Measurements from ENCODE around the gene GDF2. TPM values are rescaled to one million over a fixed set of nuclear protein-coding genes. Genes with fewer than 3 reads are reported as not detected.

The GDF2 gene
- total RNA-seq, 1 donor from 2014 or later = 7.2 TPM

- ATAC-seq (peak; percentile 11), DNase-seq (ENCODE audit: low spot score) (no peak)
These were observed 10.9 kb upstream of the GDF2 start for GRCh38 chr10:47311193-47311931.

GRCh38 chr10:47311932-47312662 lies 10.2 kb upstream of the GDF2 start:
- peak; percentile 97 for ATAC-seq
- DNase-seq (ENCODE audit: low spot score) = peak; percentile 76

GRCh38 chr10:47312663-47312995 lies 9.6 kb upstream of the GDF2 start:
- ATAC-seq (no peak), DNase-seq (ENCODE audit: low spot score) (no peak)

DNA sequence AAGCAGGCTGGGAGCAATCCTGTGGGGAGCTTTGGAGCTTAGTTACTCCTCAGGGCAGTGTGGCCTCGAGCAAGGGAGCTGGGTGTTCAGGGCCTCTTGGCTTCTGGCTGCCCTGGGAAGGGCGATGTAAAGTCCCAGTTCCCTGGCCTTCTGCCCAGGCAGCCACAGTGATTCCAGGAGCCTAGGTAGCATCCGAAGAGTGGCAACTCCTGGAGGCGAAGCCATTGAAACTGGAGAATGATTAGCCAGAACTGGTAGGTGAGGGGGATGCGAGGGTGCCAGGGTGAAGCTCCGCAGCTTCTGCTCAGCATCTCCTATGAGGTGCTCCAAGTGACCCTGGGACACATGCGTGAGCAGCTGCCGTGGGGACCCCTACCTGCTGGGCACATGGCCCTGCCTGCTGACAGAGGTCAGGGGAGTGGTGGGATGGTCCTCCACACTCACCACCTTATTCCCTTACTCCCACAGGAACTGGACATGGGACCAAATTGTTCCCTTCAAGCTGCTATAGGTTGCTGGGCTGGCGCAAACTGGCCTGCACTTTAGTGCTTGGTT lies 7.8 kb upstream of the GDF2 start:
- ATAC-seq = no peak
- no peak for DNase-seq (ENCODE audit: low spot score)

DNA sequence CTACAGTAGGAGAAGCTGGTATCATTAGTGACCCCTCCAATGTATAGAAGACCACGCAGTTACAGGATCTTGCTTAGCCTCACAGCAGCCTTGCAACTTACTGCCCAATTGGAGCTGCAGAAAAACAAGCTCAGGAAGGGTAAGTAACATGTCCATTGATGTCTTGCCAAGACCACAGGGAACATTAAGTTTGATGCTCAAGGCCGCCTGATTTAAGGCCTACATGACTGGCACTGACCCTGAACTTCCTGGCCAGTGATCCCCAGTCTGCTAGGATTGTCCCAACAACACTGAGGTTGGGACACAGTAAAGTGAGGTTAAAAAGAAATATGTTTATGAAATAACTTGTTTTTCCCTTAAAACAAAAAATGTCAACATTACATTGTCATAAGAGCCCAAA lies 6.8 kb upstream of the GDF2 start:
- DNase-seq (ENCODE audit: low spot score) (no peak), ATAC-seq (no peak)

DNA sequence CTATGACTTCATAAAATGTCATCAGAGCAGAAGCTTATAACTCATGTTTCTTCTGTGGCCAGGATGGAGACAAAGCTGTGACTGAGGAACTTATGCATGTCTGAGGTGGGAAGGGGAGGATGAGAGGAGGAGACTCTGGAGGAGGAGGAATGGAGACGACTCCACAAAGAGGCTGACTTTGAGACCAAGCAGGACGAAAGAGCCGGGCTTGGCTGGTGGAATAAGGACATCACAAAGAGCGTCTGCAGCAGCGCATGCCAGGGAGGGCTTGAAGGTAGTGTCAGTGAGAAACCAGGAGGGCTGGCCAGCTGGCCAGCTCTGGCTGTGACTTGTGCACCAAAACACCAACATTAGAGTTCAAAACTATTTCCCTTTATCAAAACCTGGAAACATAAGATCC lies 6.1 kb upstream of the GDF2 start:
- DNase-seq (ENCODE audit: low spot score) (no peak), ATAC-seq (no peak)

DNA sequence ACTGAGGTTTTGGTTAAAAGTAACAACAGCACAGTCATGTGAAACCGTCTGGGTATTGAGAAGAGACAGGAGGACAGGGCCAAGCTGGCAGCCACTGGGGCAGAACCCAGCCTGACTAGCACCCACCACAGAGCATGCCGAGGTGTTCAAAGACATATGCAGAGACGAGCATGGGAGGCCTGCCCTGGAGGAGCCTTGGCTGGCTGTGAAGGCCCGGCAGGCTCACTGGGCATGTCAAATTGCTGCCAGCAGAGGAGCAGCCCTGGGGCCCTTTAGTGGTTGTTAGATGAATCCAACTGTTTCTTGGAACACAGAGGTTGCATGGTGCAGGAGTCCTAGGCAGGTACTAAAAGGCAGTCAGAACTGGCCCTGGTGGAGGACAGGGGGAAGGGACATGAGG lies 5.0 kb upstream of the GDF2 start:
- no peak for ATAC-seq
- DNase-seq (ENCODE audit: low spot score) = no peak

DNA sequence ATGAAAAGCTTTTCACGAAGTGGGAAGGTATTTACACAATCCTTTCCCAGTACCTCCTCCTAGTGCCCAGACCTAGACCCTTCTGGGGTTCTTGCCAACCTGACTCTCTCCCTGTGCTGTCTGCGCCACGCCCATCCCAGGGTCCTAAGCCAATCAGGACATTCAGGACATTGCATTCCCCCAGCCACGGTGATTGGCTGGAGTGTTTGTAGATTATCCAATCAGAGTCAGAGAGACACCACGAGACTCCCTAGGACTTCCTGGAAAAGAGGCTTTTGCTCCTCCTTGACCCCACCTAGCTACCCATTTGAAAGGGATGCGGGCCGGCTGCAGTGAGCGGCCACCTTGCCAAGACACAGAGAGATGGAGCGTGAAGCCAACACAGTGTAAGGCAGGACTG lies 3.5 kb upstream of the GDF2 start:
- DNase-seq (ENCODE audit: low spot score) (no peak), ATAC-seq (no peak)

DNA sequence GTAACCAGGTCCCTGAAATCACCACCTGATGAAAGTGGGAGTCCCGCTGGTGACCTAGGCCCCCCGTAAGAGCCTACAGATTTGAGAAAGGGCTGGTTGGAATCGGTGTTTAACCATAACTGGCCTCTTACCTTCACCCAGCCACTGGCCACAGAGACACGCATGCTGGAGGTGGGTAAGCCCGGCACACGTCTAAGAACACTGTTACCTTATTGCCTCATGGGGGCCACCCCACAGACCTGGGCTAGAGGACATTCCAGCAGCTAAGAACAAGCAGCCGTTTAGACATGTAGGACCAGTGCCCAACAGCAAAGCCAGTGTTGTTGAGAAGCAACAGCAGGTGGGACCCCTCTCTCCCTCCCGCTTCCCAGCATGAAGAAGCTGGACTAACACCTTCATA lies 2.5 kb upstream of the GDF2 start:
- no peak for ATAC-seq
- DNase-seq (ENCODE audit: low spot score) = no peak

DNA sequence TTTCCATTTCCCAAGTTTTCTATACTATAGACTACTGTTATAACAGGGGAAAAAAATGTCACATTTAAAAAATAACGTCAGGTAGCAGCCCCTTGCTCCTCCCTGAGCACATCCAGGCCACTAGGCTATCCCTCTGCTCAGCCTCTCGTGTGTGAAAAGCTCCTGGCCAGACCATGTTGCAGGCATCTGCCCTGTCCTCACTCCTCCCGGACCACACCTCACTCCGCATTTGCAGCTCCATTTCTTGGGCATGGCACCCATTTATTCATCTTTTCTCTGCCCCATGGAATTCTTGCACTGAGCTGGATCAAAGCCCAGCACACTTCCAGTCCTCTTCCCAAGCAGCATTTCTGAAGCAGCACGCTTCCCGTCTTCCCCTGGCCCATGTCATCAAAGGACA lies 1.4 kb upstream of the GDF2 start:
- no peak for ATAC-seq

GRCh38 chr10:47321521-47322195 lies 596 bp upstream of the GDF2 start:
- no peak for ATAC-seq
- DNase-seq (ENCODE audit: low spot score) = no peak

More for the DNA sequence above, 1.4 kb upstream of the GDF2 start:
- DNase-seq (ENCODE audit: low spot score) = no peak

DNA sequence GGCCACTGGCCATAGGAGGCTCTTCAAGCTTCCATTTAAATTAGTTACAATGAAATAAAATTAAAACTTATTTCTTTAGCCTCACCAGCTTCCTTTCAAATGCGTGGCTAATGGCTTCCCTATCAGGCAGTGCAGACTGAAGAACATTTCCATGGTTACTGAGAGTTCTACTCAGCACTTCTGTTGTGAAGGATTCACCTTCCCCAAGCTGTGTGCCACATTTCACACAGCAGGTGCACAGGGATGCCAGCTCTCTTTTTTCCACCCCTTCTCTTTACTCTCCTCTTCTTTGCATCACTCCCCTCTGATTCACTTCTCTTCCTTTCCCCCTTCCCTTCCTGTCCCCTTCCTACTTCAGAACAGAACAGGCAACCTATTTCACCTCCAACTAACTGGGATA lies 833 bp downstream of the GDF2 start:
- DNase-seq (ENCODE audit: low spot score) (no peak), ATAC-seq (no peak)

DNA sequence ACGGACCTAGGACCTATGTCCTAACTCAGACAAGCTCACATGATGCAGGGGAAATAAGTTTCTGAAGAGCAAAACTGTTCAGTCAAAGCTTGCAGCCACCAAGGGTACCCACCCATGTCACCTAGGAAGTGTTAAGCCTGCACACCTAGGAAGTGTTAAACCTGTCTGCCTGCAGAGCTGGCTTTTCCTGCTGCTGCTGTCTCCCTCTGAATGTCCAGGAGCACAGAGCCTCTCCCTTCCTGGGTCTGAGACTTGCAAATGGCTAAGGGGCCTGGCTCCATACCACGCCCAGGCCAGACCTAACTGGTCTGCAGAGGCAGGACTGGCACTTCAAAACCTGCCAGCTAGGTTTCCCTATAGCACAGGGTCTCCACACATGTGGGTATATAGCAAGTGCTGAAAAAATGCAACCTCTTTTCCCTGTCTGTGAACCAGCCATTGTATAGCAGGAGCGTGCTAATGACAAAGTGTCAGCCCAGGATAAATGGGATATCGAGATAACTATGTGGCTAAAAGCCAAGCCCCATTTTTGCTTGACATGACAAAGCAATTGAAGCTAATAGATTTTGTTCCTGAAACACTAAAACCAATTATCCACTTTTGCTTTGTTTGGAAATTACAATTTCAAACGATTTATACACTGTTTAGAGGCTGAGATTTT lies 1.5 kb downstream of the GDF2 start:
- DNase-seq (ENCODE audit: low spot score) (no peak), ATAC-seq (no peak)

- no peak for DNase-seq (ENCODE audit: low spot score)
These were observed 3.3 kb downstream of the GDF2 start for GRCh38 chr10:47325303-47326291.

DNA sequence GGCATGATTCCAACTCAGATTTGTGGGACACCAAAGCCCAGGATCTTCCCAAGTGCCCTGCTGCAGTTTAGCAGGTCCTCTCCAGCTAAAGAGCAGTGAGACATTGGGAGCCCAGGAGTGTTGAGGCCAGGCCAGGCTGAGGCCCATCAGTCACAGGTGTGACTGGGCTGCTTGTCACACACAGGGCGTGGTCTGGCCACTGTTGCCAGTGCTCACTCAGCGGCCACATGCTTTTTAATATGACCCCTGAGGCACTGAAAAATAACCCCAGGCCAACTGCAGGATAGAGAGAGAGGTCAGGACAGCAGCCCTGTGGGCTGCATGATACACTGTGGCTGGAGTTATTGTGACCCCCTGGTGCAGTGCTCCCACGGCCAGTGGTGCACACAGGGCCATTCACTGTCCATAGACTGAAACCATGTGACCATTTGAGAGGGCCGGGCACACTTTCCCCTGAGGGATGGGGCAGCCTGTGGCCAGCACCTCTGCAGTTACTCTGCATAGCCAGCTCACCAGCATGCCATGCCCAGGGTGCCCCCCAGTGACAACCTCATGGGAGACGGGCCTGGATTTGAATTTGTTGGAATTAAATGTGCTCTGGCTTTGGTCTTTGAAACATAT lies 4.2 kb downstream of the GDF2 start:
- ATAC-seq (no peak), DNase-seq (ENCODE audit: low spot score) (no peak)

More at GRCh38 chr10:47325303-47326291, 3.3 kb downstream of the GDF2 start:
- no peak for ATAC-seq

- ATAC-seq (no peak), DNase-seq (ENCODE audit: low spot score) (no peak)
These were observed 4.7 kb downstream of the GDF2 start for GRCh38 chr10:47326927-47327330.

DNA sequence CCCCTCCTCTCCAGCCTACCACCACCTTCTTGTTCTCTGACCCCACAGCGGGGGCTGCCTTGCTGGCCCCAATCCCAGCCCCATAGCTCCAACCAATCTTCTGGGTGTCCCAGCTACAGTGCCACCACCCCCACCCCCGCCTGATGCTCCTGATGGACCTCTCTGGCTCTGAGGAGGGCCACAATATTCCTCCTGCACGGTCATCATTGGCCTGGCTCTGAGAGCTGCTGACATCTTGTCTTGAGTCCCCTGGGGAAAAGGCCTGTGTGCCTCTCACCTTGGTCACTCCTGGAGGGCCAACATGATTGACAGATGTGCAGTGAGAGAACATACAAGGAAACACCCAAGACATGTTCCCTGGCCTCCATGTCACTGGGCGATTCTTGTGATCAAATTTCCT lies 7.6 kb downstream of the GDF2 start:
- no peak for DNase-seq (ENCODE audit: low spot score)

DNA sequence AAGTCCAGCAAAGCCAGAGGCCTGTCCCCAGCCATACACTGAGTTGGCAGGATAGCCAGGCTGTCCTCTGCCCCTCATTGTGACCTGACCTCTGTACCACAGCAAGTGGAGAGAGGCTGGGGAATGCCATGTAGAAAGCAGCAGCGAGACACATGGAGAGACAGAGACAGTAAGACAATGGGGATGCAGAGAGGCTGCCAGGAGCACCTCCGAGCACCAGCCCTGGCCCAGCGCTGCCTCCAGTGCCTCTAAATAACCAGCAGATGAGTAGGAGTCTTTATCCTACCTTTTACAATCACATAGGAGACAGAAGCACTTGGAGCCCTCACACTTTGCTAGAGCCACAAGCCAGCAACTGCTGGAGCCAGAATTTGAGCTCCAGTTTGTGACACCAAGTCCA lies 8.1 kb downstream of the GDF2 start:
- peak; percentile 18 for ATAC-seq

More for the DNA sequence above, 7.6 kb downstream of the GDF2 start:
- ATAC-seq = no peak

GRCh38 chr10:47330804-47331203 lies 8.6 kb downstream of the GDF2 start:
- peak; percentile 99 for ATAC-seq
- peak; percentile 85 for DNase-seq (ENCODE audit: low spot score)

More for the DNA sequence above, 8.1 kb downstream of the GDF2 start:
- DNase-seq (ENCODE audit: low spot score) = no peak
